CD4-positive, alpha-beta T cell treated with Interferon gamma for 1 hour (primary cell): Measurements from ENCODE around the gene TAGLN3.

Experiments
- DNase-seq: peaks from one replicate; pipeline ENCODE4 v3.0.0-alpha.2; 2020

The TAGLN3 gene

GRCh38 chr3:112056451-112056929 is 57.8 kb downstream of the TAGLN3 start:
- DNase-seq = no peak

GRCh38 chr3:112059497-112059896 is 60.8 kb downstream of the TAGLN3 start:
- no peak for DNase-seq

- no peak for DNase-seq
These were observed 62.4 kb downstream of the TAGLN3 start for GRCh38 chr3:112061152-112061551.
